HL-60/S4 treated with retinoic acid at 250 ng/mL for 4 days and 3 days (cell line): ENCODE data around the gene KREMEN1.

ENCODE experiments used
- in situ Hi-C: fragments of 300-500 bp; cut with MboI; formaldehyde crosslinking; loops from 2 replicates; pipeline ENCODE4 v1.7.0; 2022; ENCODE audit warnings: low sequenced_read_pairs

Gene KREMEN1

GRCh38 chr22:29147331-29147899, 74.6 kb downstream of the KREMEN1 start:
- in situ Hi-C loops: no loop called here

GRCh38 chr22:29148036-29148435, 75.2 kb downstream of the KREMEN1 start:
- in situ Hi-C loops: no loop called here

GRCh38 chr22:29148826-29149225, 76.0 kb downstream of the KREMEN1 start:
- in situ Hi-C loops: no loop called here

GRCh38 chr22:29149841-29150555, 77.2 kb downstream of the KREMEN1 start:
- in situ Hi-C loops: no loop called here

- in situ Hi-C loops: no loop called here
These were observed 77.9 kb downstream of the KREMEN1 start for GRCh38 chr22:29150701-29151100.

- in situ Hi-C loops: no loop called here
These were observed 78.5 kb downstream of the KREMEN1 start for GRCh38 chr22:29151316-29151715.

GRCh38 chr22:29152045-29152953, 79.5 kb downstream of the KREMEN1 start:
- in situ Hi-C loops: no loop called here

- in situ Hi-C loops: no loop called here
These were observed 80.3 kb downstream of the KREMEN1 start for GRCh38 chr22:29152954-29153719.

- in situ Hi-C loops: no loop called here
These were observed 81.7 kb downstream of the KREMEN1 start for GRCh38 chr22:29154364-29155048.

GRCh38 chr22:29155966-29156365, 83.1 kb downstream of the KREMEN1 start:
- in situ Hi-C loops: no loop called here

GRCh38 chr22:29156507-29156906, 83.7 kb downstream of the KREMEN1 start:
- in situ Hi-C loops: no loop called here

- in situ Hi-C loops: no loop called here
These were observed 85.1 kb downstream of the KREMEN1 start for GRCh38 chr22:29157759-29158535.

- in situ Hi-C loops: no loop called here
These were observed 85.7 kb downstream of the KREMEN1 start for GRCh38 chr22:29158546-29158945.

- in situ Hi-C loops: no loop called here
These were observed 91.0 kb downstream of the KREMEN1 start for GRCh38 chr22:29163808-29164207.

- in situ Hi-C loops: no loop called here
These were observed 92.7 kb downstream of the KREMEN1 start for GRCh38 chr22:29165321-29166060.

- in situ Hi-C loops: no loop called here
These were observed 93.3 kb downstream of the KREMEN1 start for GRCh38 chr22:29166180-29166579.

GRCh38 chr22:29167032-29167911, 94.4 kb downstream of the KREMEN1 start:
- in situ Hi-C loops: no loop called here

GRCh38 chr22:29171721-29172120, 98.9 kb downstream of the KREMEN1 start:
- in situ Hi-C loops: no loop called here
